ENCODE results near the gene ADD2.

The ADD2 gene

DNA sequence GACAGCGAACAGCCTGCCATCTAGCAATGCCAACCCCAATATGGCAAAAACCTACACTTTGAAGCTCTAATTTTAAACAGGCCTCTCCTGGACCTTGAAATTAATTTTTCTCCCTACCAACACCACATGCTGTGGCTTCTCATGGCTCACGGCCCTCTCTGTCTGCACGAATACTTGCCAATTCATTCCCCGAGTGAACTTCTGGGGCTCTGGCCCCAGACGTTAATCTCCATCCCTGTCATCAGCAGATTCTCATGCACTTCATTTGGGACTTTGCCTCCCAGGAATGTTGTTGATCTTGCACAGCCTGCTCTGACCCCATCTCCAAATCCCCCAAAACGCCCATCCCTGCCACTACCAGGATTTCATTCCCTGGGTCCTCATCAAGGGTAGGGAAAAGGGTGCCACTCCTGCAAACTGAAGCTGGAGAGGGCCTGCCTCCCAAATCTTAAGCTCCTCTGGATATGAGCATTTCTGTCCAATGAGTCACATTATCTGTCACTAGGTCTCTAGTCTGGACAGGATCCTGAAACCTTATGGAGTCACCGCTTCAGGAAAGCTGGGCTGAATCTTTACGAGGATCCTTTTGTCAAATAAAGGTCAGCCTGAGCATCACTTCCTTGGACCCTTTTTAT is 12.0 kb upstream of the ADD2 start:
- no peak for DNase-seq

DNA sequence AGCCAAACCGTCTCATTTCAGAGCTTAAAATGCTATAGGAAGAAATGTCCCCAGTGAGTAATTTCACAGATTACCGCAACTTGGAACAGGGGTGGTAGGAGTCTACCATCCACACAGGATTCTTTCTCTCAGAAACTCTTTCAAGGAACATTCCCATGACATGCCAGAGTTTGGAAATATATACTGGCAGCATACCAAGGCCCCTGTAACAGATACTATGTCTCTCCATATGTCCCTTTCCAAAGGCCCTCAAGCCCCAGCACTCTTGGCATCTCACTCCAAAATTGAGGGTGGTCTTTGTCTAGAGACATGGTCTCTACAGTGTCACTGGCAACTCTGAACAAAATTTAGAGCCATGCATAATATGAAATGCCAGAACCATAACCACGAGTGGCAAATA is 11.5 kb upstream of the ADD2 start:
- no peak for DNase-seq

DNA sequence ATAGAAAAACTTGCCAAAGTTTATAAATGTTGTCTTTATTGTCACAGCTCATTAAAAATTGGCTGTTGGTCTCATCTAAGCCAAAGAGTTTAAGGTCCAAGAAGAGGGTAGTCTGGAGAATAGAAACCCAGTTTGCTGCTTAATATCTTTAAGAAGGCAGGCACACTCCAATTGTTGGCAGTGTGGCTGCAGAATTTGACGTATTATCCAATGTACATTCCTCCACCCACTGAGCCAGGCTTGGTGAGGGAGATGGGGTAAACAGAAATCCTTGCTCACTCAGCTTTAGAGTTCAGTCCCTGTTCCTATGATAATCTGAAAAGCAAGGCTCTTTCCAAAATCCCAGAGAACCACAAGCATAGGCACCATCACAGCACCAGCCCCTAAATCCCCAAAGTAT is 10.7 kb upstream of the ADD2 start:
- DNase-seq: no peak

DNA sequence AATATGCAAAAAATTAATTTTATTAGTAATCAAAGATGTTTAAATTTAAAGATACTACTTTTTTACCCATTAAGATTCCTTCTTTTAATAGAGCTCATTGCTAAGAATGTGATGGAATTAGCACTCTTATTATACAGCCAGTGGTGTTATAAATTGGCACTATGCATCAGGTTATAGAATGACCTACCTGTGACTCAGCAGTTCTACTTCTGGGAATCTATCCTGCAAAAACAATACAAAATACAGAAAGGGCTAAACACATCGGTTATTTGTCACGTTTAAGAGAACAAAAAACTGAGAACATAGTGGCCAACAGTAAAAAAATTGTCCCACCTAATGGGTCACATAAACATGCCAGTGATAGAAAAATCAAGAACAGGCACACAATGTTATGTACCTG is 9.4 kb upstream of the ADD2 start:
- DNase-seq: no peak

DNA sequence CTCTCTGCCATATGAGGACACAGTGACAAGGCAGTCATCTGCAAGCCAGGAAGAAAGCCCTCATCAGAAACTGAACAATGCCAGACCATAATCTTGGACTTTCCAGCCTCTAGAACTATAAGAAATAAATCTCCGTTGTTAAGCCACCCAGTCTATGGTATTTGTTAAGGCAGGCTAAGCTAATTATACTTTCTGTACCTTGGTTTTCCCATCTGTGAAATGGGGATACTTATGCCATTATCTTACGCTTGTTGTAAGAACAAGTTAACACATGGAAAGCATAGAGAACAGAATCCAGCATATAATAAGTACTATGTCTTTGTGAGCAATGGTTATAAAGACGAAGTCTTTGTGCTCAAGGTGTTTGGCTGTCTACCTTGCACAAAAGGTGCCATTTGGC is 8.3 kb upstream of the ADD2 start:
- DNase-seq: no peak

DNA sequence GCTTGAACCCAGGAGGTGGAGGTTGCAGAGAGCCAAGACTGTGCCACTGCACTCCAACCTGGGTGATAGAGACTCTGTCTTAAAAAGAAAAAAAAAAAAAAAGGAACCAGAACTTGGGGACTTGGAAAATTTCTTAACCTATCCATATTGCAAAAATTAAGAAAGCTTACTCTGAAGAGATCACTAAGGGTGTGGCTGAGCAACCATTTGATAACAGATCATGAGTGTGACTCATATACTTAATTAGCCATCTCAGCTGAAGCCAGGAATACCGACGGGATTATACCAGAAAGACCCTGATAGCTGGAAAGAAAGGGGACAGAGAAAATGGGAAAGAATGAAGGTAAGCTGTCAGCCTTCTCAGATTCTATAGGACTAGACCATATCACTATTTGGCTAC is 7.1 kb upstream of the ADD2 start:
- no peak for DNase-seq

DNA sequence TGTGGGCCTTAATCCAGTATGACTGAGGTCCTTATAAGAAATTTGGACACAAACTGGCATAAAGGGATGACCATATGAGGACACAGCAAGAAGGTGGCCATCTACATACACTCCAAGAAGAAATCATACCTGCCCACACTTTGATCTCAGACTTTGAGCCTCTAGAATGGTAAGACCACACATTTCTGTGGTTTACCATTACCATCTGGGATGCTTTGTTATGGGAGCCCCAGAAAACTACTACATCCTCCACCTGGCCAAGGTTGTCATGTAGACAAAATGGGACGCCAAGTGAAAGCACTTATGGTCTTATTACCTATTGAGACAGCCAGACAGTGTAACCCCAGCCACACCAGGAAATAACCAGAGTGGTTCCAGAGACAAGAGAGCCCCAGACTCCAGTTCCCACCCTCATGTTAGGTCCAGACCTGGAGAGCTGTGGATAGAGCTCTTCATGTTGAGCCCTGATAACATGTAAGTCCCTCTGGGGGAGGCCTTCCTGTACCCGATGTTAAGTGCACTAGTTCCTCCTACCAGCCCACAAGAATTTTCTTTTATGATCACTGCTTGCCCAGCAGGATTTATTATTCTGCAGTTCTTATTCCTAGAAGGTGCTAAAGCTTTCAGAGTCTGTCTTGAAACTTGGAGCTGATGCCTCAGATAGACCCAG is 4.6 kb upstream of the ADD2 start:
- DNase-seq: no peak

DNA sequence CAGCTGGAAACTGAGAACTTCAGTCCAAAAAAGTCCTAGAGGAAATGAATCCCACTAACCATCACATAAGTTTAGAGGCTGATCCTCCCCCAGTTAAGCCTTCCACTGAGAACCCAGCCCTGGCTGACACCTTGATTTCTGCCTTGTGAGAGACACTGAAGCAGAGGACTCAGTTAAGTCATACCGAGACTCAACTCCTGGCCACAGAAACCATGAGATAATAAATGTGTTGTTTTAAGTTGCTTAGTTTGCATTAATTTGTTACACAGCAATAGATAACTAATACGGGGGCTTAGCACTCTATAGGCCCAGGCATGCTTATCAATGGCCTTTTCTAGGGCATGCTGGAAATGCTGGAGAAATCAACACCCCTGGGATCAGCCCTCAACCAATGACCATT is 3.4 kb upstream of the ADD2 start:
- no peak for DNase-seq

DNA sequence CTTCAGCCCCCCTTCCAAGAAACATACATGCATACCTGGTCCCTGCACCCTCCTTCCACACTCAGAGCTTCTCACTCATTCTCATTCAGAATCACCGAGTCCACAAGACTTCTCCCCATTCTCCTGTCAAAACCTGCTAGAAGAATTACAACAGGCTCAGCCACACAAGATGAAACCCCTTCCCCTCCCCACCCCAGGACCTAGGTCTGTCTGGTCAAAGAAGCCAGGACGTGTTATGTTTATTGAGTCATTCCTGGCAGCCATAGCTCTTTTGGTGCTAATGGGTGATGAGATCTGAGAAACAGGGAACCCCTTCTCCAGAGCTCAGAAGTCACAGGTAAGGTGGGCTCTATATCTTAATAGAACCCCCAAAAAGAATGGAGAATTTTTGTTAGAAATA is 1.4 kb upstream of the ADD2 start:
- DNase-seq: no peak

DNA sequence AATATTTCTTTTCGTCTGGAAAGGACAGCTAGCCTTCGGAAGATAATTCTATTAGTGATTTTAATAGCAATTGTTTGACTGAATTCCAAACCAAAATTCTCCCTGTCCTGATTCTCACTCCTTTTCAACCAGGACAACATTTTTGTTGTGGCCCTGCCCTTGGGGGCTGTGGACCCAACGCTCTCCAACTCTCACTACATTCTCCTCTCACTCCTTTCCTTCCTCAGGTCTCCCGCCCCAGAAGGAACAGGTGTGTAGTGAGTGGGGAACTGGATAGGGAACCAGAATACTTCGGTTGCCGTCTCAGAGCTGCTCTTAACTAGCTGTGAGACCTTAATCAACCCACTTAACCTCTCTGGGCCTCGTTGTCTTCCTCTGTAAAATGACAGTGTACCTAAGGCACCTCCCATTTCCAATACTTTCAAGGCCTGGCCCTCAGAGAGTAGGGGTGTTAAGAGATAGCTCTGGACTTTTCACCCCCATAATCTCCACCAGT is 638 bp upstream of the ADD2 start:
- no peak for DNase-seq

DNA sequence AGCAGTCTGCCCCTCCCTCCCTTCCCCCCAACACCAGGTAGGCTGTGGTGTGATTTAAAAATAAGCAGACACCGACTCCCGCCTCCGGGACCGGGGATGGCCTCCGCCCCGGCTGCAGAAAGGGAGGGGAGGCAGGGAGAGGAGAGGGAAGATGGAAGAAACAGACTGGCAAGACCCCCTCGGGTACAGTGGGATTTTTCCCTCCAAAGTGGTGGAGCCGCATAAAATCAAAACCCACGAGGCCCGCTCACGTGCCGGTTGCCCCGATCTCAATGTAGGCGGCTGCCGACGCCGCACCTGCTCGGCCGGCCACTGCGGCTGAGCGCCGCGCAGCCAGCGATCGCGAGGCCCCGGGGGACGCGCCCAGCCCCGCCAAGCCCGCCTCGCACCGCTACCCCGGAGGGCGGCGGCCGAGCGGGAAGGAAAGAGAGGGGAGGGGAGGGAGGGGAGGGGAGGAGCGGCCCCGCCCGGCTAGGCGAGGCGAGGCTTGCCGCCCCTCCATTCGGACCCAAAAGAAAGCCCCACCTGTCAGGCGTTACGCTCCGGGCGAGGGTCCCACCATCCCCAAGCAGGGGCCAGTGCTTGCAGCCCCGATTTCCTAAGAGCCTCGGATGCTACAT is 811 bp downstream of the ADD2 start:
- DNase-seq: no peak

DNA sequence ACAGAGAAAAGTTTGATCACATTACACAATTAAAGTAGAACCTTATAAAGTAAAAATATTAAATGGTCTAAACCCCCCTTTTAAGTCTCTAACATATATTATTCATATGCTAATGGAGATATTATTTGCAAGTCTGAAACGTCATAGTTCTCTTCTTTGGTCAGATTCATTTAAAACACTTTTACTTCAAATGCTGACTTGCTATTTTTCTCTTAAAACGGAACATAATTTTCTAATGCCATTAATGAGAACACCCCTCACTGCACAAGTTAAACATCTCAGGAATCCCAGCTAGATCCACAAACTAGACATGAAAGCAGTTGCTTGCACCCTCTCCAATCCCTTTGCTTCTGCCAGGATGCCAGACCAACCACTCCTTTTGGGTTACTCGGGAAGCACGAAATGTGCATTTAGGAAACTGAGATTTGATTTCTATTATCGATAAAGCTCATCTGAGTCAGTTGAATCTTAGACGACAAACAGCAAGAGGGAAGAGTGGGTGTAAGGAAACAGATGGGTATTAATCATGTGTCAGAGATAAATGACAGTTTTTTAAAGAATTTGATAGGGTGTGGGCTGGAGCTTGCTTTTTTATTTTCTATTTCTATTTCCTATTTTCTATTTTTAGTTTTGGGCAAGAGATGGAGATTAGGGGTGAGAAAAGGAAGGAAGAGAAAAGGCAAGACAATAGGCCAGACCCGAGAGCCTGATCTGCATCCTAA is 1.5 kb downstream of the ADD2 start:
- no peak for DNase-seq

DNA sequence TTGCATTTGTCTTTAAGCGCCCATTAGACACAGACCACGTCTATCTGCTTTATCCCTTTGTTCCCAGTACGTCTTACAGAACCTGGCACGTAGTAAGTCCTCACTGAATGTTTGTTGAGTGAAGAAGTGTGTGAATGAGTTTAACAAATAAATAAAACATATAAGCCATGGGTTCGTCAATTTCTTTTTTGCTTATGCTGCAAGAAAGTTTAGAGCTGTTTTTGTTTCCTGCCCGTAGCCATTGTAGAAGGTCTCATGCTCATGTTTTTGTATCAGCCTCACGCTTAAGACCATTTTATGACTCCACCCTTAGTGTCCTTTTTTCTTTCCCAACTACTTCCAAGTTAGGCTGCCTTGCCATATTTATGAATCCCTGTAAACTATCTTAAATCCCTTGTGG is 2.5 kb downstream of the ADD2 start:
- DNase-seq: no peak

DNA sequence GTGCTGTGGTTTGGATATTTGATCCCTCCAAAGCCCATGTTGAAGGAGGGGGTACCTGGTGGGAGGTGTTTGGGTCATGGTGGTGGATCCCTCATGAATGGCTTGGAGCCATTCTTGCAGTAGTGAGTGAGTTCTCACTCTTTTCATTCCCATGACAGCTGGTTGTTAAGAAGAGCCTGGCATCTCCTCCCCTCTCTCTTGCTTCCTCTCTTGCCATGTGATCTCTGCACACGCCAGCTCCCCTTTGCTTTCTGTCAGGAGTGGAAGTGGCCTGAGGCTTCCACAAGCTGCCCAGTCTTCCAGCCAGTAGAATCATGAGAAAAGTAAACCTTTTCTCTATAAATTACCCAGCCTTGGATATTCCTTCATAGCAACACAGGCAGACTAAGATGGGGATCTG is 8.6 kb downstream of the ADD2 start:
- DNase-seq: no peak

DNA sequence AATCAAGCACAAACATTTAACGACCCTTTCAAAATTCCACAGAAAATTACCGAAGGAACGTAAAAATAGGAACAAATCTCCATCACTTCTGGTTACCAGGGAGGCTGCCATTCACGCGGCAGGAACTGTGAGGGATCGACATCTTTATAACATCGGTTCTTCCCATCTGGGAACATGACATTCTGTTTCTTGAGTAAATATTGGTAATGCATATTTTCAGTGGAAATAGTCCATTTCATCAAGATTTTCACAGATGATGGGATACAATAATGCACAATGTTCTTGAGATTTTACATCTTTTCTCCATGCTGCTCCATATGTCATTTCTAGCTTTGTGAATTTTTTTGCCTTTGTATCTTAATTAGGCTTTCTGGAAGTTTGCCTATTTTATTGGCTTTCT is 10.0 kb downstream of the ADD2 start:
- no peak for DNase-seq

DNA sequence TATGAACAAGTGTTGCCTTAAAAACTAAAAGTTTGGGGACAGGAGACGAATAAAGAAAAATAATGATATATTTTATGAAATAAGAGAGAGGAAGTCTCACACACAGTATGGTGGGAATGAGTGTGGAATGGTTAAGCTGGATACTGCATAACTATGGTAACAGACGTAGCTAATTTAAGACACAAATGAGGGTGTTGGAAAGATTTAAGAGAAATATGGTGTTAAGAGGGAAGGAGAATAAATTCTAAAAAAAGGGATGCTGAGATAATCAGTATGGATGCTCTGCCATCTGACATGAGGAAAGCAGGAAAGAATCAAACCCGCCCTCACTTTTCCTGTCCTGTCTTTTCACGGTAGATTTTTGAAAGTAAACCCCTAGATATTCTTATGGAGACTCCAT is 10.6 kb downstream of the ADD2 start:
- DNase-seq: no peak

DNA sequence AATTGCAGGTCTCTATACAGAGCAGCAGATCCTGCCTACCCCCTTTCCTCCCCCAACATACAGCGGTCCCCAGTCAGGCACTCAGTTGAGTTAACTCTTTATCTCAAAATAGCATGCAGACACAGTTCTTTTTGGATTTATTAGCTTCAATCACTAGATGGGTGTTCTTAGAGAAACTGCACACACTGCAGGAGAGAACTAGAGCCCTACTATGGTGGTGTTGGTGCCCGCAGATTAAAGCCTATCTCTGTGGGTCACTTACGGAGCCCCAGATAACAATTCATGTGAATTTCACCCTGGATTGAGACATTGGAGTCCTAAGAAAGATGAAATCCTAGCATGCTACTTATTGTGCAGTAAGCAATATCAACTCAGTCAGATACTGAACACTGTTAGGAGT is 11.9 kb downstream of the ADD2 start:
- DNase-seq: no peak

DNA sequence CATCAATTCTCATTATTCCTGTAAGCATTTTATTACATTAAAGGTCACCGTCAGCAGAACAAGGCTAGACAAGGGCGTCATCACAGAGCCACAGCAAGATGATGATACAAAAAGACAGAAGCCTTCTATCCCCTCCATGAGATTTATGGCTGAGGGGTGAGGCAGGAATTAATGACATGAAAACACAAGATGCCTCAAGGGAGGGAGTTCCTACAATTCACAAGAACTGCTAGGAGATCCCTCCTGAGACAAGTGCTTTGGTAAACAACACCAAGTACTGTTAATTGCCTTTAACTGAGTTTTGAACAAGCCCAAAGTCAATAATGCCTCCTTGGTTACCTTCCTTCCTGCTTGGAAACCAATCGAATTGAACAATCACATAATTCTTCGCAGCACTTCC is 14.1 kb downstream of the ADD2 start:
- DNase-seq: no peak

DNA sequence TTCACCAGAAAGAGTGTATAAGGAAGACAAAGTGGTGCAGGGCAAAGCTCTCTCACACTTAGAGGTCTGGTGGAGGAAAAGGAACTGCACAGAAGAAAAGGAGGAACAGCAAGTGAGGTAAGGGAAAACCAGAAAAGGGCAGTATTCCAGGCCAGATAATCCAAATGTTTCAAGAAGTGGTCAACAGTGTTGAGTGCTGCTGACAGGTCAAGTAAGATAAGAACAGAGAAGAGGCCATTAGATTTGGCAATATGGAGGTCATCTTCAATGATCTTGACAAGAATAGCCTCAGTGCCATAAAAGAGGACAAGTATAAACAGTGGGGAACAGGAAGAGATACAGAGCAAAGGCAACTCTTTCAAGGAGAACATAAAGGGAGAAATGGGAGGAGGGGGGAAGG is 15.0 kb downstream of the ADD2 start:
- DNase-seq: no peak

DNA sequence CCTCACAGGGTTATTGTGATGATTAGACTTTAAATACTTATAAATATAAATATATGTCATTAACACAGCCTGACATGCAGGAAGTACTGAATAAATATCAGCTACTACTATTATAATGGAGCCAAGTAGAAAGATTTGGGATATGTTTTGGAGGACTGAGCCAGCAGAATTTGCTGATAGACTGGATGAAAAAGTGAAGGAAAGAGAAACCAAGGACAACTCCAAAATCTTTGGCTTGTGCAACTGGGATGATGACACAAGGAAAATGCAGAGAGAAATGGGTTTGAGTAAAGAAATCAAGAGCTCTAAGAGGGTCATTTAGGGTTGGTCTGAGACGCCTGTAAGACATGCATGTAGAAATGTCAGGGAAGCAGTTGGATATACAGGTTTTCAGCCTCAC is 15.6 kb downstream of the ADD2 start:
- DNase-seq: no peak

DNA sequence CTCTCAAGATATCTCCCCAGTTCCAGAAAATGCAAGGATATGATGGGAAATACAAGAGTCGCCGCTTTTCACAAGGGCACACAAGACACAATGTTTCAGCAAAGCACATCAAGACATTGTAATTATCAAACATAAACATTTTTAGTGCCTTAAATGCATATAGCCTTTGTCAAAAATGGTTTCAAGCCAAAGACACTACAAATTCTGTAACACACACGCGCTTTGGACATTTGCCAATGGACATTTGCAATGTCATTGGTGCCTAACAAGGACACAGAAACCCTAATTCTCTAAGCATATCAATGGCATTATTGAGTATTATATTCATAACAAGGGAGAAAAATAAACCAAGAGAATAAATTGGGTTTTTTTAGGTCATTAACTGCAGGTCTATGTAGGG is 16.1 kb downstream of the ADD2 start:
- no peak for DNase-seq

DNA sequence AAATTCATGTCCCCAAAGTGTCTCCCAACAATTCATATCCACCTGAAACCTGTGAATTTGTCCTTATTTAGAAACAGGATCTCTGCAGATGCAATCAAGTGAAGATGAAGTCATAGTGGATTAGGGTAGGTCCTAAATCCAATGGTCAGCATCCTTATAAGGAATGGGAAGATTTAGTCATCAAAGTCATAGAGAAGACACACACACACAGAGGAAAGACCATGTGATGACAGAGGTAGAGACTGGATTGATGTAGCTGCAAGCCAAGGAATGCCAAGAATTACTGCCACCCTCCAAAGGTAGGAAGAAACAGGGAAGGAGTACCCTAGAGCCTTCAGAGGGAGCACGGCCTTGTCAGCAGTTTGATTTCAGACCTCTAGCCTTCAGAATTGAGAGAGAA is 17.7 kb downstream of the ADD2 start:
- no peak for DNase-seq

DNA sequence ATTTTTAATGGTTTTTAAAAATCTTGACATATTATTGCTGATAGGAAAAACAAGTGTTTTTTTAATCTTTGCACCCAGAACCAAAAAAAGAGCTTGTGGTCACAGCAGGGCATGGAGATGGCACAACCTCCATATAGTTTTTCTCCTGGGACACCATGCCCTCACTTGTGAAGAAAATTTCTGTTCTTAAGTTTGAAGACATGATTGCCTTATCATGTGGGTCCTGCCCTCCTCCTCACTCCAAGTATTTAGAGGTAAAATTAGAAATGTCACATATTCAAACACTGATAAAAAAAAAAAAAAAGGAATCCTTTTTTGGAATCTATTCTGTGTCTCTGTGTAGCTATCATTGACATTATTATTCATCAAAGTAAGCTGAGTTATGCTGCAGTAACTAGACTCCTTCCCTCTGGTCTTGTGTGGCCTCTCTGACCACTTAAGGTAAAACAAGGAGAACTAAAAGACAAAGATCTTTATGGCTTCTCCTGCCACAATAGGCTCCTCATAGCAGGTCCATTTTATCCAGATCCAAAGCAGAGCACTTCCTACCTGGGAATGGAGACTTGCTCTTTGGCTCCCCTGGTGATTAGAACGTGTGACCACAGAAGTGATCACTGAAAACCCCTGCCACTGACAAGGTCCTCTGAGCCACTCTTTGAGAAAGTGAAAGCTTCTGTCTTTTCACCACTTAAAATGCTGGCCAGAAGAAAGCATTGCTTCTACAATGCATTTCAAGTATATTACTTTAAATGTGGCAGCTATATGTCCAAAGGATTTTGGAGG is 19.8 kb downstream of the ADD2 start:
- no peak for DNase-seq
